PC-3 (cell line): ENCODE data around the gene TUBGCP5. TPM values are rescaled to one million over a fixed set of nuclear protein-coding genes. Genes with fewer than 3 reads are reported as not detected.

Experiments used
- ATAC-seq: fragments of 200-7000 bp; cut with Tn5 transposase; 2 replicates; pipeline ENCODE4 v1.9.1; 2020; ENCODE audit warnings: mild to moderate bottlenecking, moderate library complexity
- BruUV-seq: library from RNA; stranded (reverse); fragments of 400-500 nt; replicated peaks from 2 replicates; lab custom pipeline; 2021; lab: Mats Ljungman, UMichigan
- CTCF ChIA-PET: fragments of 300-600 bp; sonication (Branson Sonifier 250); formaldehyde crosslinking; loops from one replicate; lab custom pipeline; 2022; ENCODE audit warnings: antibody characterized with exemption; lab: Charles Lee
- POLR2A ChIA-PET: fragments of 300-600 bp; sonication (Branson Sonifier 250); formaldehyde crosslinking; loops from one replicate; lab custom pipeline; 2022; ENCODE audit warnings: antibody characterized with exemption; ENCODE audit not compliant: unreplicated experiment; lab: Charles Lee
- DNase-seq: peaks from one replicate; pipeline ENCODE4 v3.0.0-alpha.2; 2015
- H2AFZ ChIP-seq: fragments of 300-600 bp; sonication (generic); 2 replicates; pipeline ENCODE4 v1.6.0; 2016; ENCODE audit warnings: antibody characterized with exemption, low read length
- H3F3A ChIP-seq: fragments of 300-600 bp; sonication (generic); one replicate; pipeline ENCODE4 v1.6.0; 2017; ENCODE audit warnings: antibody characterized with exemption, low read length, control low read depth, mild to moderate bottlenecking; ENCODE audit not compliant: unreplicated experiment
- H3K27ac ChIP-seq: fragments of 300-600 bp; sonication (generic); 2 replicates; pipeline ENCODE4 v1.5.1; 2016; ENCODE audit warnings: mild to moderate bottlenecking, low read length
- H3K27me3 ChIP-seq: fragments of 300-600 bp; sonication (generic); 2 replicates; pipeline ENCODE4 v1.6.1; 2016; ENCODE audit warnings: low read length, mixed read lengths
- H3K36me3 ChIP-seq: fragments of 300-600 bp; sonication (generic); 2 replicates; pipeline ENCODE4 v1.6.1; 2016; ENCODE audit warnings: low read depth, mixed run types, low read length, mixed read lengths
- H3K4me1 ChIP-seq: fragments of 300-600 bp; sonication (generic); 2 replicates; pipeline ENCODE4 v1.5.1; 2016; ENCODE audit warnings: low read length; ENCODE audit not compliant: insufficient read depth
- H3K4me2 ChIP-seq: fragments of 300-600 bp; sonication (generic); 2 replicates; pipeline ENCODE4 v1.6.0; 2016; ENCODE audit warnings: low read length
- H3K4me3 ChIP-seq: fragments of 300-600 bp; sonication (generic); 2 replicates; pipeline ENCODE4 v1.5.1; 2016; ENCODE audit warnings: mild to moderate bottlenecking, low read length, mixed read lengths
- H3K79me2 ChIP-seq: fragments of 300-600 bp; sonication (generic); 2 replicates; pipeline ENCODE4 v1.6.1; 2017; ENCODE audit warnings: low read length, mixed read lengths
- H3K9ac ChIP-seq: fragments of 300-600 bp; sonication (generic); 2 replicates; pipeline ENCODE4 v1.6.0; 2016; ENCODE audit warnings: mild to moderate bottlenecking, low read length
- H3K9me2 ChIP-seq: fragments of 300-600 bp; sonication (generic); replicated peaks from 2 replicates; pipeline ENCODE4 v1.6.1; 2016; ENCODE audit warnings: mixed run types, low read length, mixed read lengths
- H3K9me3 ChIP-seq: fragments of 300-600 bp; sonication (generic); 2 replicates; pipeline ENCODE4 v1.6.1; 2016; ENCODE audit warnings: low read length, mixed read lengths
- H4K20me1 ChIP-seq: fragments of 300-600 bp; sonication (generic); 2 replicates; pipeline ENCODE4 v1.6.1; 2016; ENCODE audit warnings: low read length, mixed read lengths
- EZH2 ChIP-seq: fragments of 300-600 bp; sonication (generic); IDR thresholded peaks from one replicate; pipeline ENCODE4 v1.6.1; 2017; ENCODE audit warnings: antibody characterized with exemption, mild to moderate bottlenecking, low read length; ENCODE audit not compliant: unreplicated experiment
- EZH2phosphoT487 ChIP-seq: fragments of 300-600 bp; sonication (generic); IDR thresholded peaks from 2 replicates; pipeline ENCODE4 v1.6.1; 2018; ENCODE audit warnings: mild to moderate bottlenecking, antibody characterized with exemption, low read length, borderline replicate concordance
- intact Hi-C: fragments of 100-400 bp; cut with micrococcal nuclease; formaldehyde crosslinking; loops from 2 replicates; pipeline ENCODE4 v1.9.0; 2023
- total RNA-seq: library from RNA; depleted of rRNA; stranded (reverse); fragments of >200 nt; gene quantifications from 2 replicates; pipeline ENCODE4 v1.2.3, GENCODE V29; 2014
- TF ChIP-seq, protein P1 (sequence below): fragments of 300-600 bp; sonication (generic); conservative IDR thresholded peaks from 2 replicates; pipeline ENCODE4 v1.5.1; 2017; ENCODE audit warnings: antibody characterized with exemption, low read depth, mild to moderate bottlenecking, low read length

The TUBGCP5 gene
- total RNA-seq, 1 experiment from 2014 or later: 33.4 TPM

GRCh38 chr15:22979238-22980188, 59.9 kb downstream of the TUBGCP5 start:
- Histone ChIP-seq H3K36me3 (no peaks in the 10 kb centered on the region), H3K4me3 (peak overlapping the region; percentile 86), H2AFZ (peak overlapping the region; percentile 70), H3K9me2 (no peaks in the 10 kb centered on the region), H3K9ac (peak overlapping the region; percentile 87), H3K4me1 (peaks cover 9% of the 10 kb centered on the region; the same call in 1 of the 2 replicates), H3K27me3 (no peaks in the 10 kb centered on the region), H3K9me3 (no peaks in the 10 kb centered on the region), H3F3A (no peaks in the 10 kb centered on the region), H3K4me2 (peak overlapping the region; percentile 95), H4K20me1 (peaks cover 14% of the 10 kb centered on the region), H3K27ac (peak overlapping the region; percentile 53), H3K79me2 (peaks cover 54% of the 10 kb centered on the region)
- DNase-seq: peak; percentile 71
- intact Hi-C loops: loop anchor here (1.0 to 2.0 kb wide), 3 partner anchors 45 to 84 kb away; partner anchors contain the start of gene TUBGCP5
- TF ChIP-seq EZH2 (no peak), EZH2phosphoT487 (no peak)
- TF ChIP-seq, protein P1, sequence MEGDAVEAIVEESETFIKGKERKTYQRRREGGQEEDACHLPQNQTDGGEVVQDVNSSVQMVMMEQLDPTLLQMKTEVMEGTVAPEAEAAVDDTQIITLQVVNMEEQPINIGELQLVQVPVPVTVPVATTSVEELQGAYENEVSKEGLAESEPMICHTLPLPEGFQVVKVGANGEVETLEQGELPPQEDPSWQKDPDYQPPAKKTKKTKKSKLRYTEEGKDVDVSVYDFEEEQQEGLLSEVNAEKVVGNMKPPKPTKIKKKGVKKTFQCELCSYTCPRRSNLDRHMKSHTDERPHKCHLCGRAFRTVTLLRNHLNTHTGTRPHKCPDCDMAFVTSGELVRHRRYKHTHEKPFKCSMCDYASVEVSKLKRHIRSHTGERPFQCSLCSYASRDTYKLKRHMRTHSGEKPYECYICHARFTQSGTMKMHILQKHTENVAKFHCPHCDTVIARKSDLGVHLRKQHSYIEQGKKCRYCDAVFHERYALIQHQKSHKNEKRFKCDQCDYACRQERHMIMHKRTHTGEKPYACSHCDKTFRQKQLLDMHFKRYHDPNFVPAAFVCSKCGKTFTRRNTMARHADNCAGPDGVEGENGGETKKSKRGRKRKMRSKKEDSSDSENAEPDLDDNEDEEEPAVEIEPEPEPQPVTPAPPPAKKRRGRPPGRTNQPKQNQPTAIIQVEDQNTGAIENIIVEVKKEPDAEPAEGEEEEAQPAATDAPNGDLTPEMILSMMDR: no peak
- ATAC-seq: peak; percentile 59
- ChIA-PET POLR2A (interaction anchor here (0.6 kb wide), 1 partner anchor 117 kb away, joined by 4 read pairs; no protein-coding TSS in a partner anchor), CTCF (no interaction called here)
- TSS peak; percentile 57 for BruUV-seq

GRCh38 chr15:22978691-22979237, 60.6 kb downstream of the TUBGCP5 start:
- BruUV-seq: no TSS peak
- no peak for DNase-seq
- Histone ChIP-seq H3K4me1 (peaks cover 9% of the 10 kb centered on the region; the same call in 1 of the 2 replicates), H3K36me3 (no peaks in the 10 kb centered on the region), H3K4me2 (peak overlapping the region; percentile 95), H3K79me2 (peaks cover 61% of the 10 kb centered on the region), H3F3A (no peaks in the 10 kb centered on the region), H3K27ac (no peak overlapping the region), H4K20me1 (peaks cover 18% of the 10 kb centered on the region), H2AFZ (no peak overlapping the region; the same call in 1 of the 2 replicates), H3K9me2 (no peaks in the 10 kb centered on the region), H3K9ac (peak overlapping the region; percentile 87), H3K27me3 (no peaks in the 10 kb centered on the region), H3K4me3 (peak overlapping the region; percentile 86), H3K9me3 (no peaks in the 10 kb centered on the region)
- intact Hi-C loops: loop anchor here (1.0 to 2.0 kb wide), 2 partner anchors 44 to 83 kb away; no protein-coding TSS in a partner anchor
- ATAC-seq: peak; percentile 45
- POLR2A ChIA-PET: no interaction called here
- TF ChIP-seq, protein P1: no peak
- TF ChIP-seq EZH2 (no peak), EZH2phosphoT487 (no peak)
- CTCF ChIA-PET: no interaction called here
